HG03196 (cell line): ENCODE results near the gene CDH13.

Source experiments
- ATAC-seq: cut with Tn5 transposase; IDR thresholded peaks from one replicate; pipeline ENCODE4 v1.9.1; 2021; ENCODE audit not compliant: unreplicated experiment

Gene CDH13

GRCh38 chr16:83023011-83023410 lies 396.2 kb downstream of the CDH13 start:
- no peak for ATAC-seq

- no peak for ATAC-seq
These were observed 396.9 kb downstream of the CDH13 start for GRCh38 chr16:83023640-83024039.

- ATAC-seq: no peak
These were observed 401.2 kb downstream of the CDH13 start for GRCh38 chr16:83027973-83028372.

GRCh38 chr16:83029467-83029866 lies 402.7 kb downstream of the CDH13 start:
- no peak for ATAC-seq

GRCh38 chr16:83031524-83031923 lies 404.8 kb downstream of the CDH13 start:
- ATAC-seq: no peak

- no peak for ATAC-seq
These were observed 410.3 kb downstream of the CDH13 start for GRCh38 chr16:83037102-83037501.

- ATAC-seq: no peak
These were observed 411.1 kb downstream of the CDH13 start for GRCh38 chr16:83037884-83038283.

GRCh38 chr16:83040174-83040573 lies 413.4 kb downstream of the CDH13 start:
- ATAC-seq: no peak

GRCh38 chr16:83044589-83044988 lies 417.8 kb downstream of the CDH13 start:
- ATAC-seq: no peak

- no peak for ATAC-seq
These were observed 419.0 kb downstream of the CDH13 start for GRCh38 chr16:83045790-83046189.

- no peak for ATAC-seq
These were observed 419.9 kb downstream of the CDH13 start for GRCh38 chr16:83046664-83047063.

GRCh38 chr16:83051451-83051850 lies 424.7 kb downstream of the CDH13 start:
- no peak for ATAC-seq

- ATAC-seq: no peak
These were observed 427.5 kb downstream of the CDH13 start for GRCh38 chr16:83054283-83054682.

GRCh38 chr16:83058376-83058775 lies 431.6 kb downstream of the CDH13 start:
- no peak for ATAC-seq

GRCh38 chr16:83059237-83059636 lies 432.5 kb downstream of the CDH13 start:
- no peak for ATAC-seq

- ATAC-seq: no peak
These were observed 439.2 kb downstream of the CDH13 start for GRCh38 chr16:83066011-83066410.

GRCh38 chr16:83066881-83067280 lies 440.1 kb downstream of the CDH13 start:
- ATAC-seq: no peak

- no peak for ATAC-seq
These were observed 441.9 kb downstream of the CDH13 start for GRCh38 chr16:83068686-83069085.

- no peak for ATAC-seq
These were observed 443.8 kb downstream of the CDH13 start for GRCh38 chr16:83070416-83071209.

GRCh38 chr16:83075956-83076355 lies 449.2 kb downstream of the CDH13 start:
- no peak for ATAC-seq

- no peak for ATAC-seq
These were observed 456.6 kb downstream of the CDH13 start for GRCh38 chr16:83083361-83083760.

GRCh38 chr16:83085660-83086059 lies 458.9 kb downstream of the CDH13 start:
- no peak for ATAC-seq
